Measurements from ENCODE around the gene PTN.

Gene PTN

GRCh38 chr7:137345799-137346449 lies 2.4 kb upstream of the PTN start:
- no peak for DNase-seq (ENCODE audit: low spot score)
- in situ Hi-C loops (cut with MboI; ENCODE audit: low sequenced_read_pairs, unreplicated experiment) = no loop called here
- TF ChIP-seq CTCF (IDR thresholded peaks at IDR 0.05; ENCODE audit: borderline replicate concordance, control extremely low read depth, extremely low read depth, insufficient read depth, missing control alignments) = no peak

- TF ChIP-seq CTCF (IDR thresholded peaks at IDR 0.05; ENCODE audit: borderline replicate concordance, control extremely low read depth, extremely low read depth, insufficient read depth, missing control alignments) = no peak
- no peak for DNase-seq (ENCODE audit: low spot score)
- in situ Hi-C loops (cut with MboI; ENCODE audit: low sequenced_read_pairs, unreplicated experiment) = no loop called here
These were observed 688 bp downstream of the PTN start for GRCh38 chr7:137342828-137343261.

DNA sequence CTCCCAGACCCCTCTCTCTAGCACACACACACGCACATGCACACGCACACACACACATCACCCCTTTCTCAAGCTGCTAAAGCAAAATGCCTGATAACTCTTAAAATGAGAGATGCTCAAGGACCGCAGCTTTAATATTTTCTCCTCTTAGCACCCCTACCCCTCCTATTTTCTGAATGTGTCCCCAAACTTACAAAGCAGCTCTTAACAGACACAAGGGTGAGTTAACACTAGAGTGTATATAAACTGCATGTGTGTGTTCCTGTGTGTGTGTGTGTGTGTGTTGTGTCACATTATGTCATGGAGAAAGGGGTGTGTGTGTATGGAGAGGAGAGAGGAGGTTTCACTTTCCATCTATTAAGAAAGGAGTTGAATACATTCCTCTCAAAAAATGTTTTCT lies 1.3 kb downstream of the PTN start:
- in situ Hi-C loops (cut with MboI; ENCODE audit: low sequenced_read_pairs, unreplicated experiment) = no loop called here
- no peak for TF ChIP-seq CTCF (IDR thresholded peaks at IDR 0.05; ENCODE audit: borderline replicate concordance, control extremely low read depth, extremely low read depth, insufficient read depth, missing control alignments)
- DNase-seq (ENCODE audit: low spot score) = no peak

GRCh38 chr7:137337902-137338301 lies 5.6 kb downstream of the PTN start:
- TF ChIP-seq CTCF (IDR thresholded peaks at IDR 0.05; ENCODE audit: borderline replicate concordance, control extremely low read depth, extremely low read depth, insufficient read depth, missing control alignments) = no peak
- DNase-seq (ENCODE audit: low spot score) = no peak
- in situ Hi-C loops (cut with MboI; ENCODE audit: low sequenced_read_pairs, unreplicated experiment) = no loop called here

DNA sequence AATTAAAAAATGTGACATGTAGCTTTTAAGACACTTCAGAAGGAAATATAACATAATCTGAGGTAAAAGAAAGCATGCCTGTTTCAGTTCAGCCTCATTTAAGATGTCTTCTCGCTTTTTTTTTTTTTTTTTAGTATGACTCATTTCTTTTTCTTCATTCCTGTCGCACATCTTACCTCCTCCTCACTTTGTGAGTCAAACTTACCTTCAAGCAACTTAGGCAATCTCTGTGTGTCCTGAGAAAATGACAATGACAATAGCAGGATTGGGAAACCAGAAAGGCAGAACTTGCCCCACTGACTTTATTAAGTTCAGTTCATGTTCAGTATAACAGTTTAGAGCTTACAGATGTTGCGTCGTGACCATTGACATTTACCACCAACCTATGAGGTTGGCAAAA lies 7.7 kb downstream of the PTN start:
- no peak for TF ChIP-seq CTCF (IDR thresholded peaks at IDR 0.05; ENCODE audit: borderline replicate concordance, control extremely low read depth, extremely low read depth, insufficient read depth, missing control alignments)
- in situ Hi-C loops (cut with MboI; ENCODE audit: low sequenced_read_pairs, unreplicated experiment) = no loop called here

GRCh38 chr7:137331378-137331777 lies 12.2 kb downstream of the PTN start:
- in situ Hi-C loops (cut with MboI; ENCODE audit: low sequenced_read_pairs, unreplicated experiment) = no loop called here
- no peak for DNase-seq (ENCODE audit: low spot score)
- TF ChIP-seq CTCF (IDR thresholded peaks at IDR 0.05; ENCODE audit: borderline replicate concordance, control extremely low read depth, extremely low read depth, insufficient read depth, missing control alignments) = no peak

More for the DNA sequence above, 7.7 kb downstream of the PTN start:
- DNase-seq (ENCODE audit: low spot score) = no peak

Data from GM13976 (cell line).